AG09309 (cell line): ENCODE data around the gene RIC3.

Source experiments
- DNase-seq: peaks from one replicate; pipeline ENCODE4 v3.0.0-alpha.2; 2010; ENCODE audit warnings: low read depth
- H3K4me3 ChIP-seq: 2 replicates; pipeline ENCODE4 v1.5.1; 2011; ENCODE audit warnings: mild to moderate bottlenecking, low read depth, low read length, moderate library complexity; ENCODE audit not compliant: control insufficient read depth
- TF ChIP-seq, protein P1 (sequence below): IDR thresholded peaks from 2 replicates; pipeline ENCODE4 v1.5.1; 2011; ENCODE audit warnings: mild to moderate bottlenecking, low read depth, low read length, inconsistent platforms; ENCODE audit not compliant: insufficient read depth, control insufficient read depth; ENCODE audit errors: missing control alignments

The RIC3 gene

DNA sequence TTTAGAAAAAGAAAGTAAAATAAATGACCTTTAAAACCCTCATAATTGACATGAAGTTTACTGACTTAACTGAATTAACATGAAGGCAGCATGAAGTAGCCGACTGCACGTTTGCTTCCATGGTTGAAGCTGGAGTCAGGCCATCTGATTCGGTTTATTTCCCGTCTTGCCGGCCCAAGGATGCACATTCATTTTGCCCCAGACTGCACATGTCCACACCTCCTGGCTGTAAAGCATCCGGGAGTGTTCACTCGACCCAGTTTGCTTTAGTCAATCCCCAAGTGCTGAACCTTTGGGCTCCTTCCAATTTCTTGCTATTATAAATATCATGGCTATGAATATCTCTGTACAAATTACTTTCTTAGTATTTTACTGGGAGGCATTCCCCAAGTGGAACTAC is 105.5 kb downstream of the RIC3 start:
- DNase-seq = no peak
- TF ChIP-seq, protein P1, sequence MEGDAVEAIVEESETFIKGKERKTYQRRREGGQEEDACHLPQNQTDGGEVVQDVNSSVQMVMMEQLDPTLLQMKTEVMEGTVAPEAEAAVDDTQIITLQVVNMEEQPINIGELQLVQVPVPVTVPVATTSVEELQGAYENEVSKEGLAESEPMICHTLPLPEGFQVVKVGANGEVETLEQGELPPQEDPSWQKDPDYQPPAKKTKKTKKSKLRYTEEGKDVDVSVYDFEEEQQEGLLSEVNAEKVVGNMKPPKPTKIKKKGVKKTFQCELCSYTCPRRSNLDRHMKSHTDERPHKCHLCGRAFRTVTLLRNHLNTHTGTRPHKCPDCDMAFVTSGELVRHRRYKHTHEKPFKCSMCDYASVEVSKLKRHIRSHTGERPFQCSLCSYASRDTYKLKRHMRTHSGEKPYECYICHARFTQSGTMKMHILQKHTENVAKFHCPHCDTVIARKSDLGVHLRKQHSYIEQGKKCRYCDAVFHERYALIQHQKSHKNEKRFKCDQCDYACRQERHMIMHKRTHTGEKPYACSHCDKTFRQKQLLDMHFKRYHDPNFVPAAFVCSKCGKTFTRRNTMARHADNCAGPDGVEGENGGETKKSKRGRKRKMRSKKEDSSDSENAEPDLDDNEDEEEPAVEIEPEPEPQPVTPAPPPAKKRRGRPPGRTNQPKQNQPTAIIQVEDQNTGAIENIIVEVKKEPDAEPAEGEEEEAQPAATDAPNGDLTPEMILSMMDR = no peak
- H3K4me3 ChIP-seq = no peak overlapping the region

DNA sequence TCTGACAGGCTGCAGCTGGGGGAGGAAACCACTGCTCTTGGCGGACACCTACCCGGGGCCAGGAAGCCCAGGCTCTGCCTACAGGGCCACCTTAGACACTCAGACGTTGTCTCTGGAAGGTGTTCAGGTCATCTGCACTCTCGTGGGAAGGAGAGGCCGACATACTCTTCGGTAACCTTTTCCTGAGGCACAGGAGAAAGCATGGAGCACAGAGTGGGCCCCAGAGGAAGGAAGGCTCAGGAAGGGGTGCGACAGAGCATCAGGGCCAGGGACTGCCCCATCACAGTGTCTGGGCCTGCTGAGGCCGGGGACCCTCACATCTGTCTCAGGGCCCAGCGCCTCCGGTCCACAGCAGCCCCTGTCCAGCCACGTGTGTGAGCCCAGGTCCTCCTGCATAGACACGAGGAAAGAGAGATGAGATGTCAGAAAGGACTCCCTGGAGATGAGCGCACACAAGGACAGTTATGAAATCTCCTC is 106.0 kb downstream of the RIC3 start:
- DNase-seq = no peak
- H3K4me3 ChIP-seq = no peak overlapping the region
- TF ChIP-seq, protein P1 = no peak

DNA sequence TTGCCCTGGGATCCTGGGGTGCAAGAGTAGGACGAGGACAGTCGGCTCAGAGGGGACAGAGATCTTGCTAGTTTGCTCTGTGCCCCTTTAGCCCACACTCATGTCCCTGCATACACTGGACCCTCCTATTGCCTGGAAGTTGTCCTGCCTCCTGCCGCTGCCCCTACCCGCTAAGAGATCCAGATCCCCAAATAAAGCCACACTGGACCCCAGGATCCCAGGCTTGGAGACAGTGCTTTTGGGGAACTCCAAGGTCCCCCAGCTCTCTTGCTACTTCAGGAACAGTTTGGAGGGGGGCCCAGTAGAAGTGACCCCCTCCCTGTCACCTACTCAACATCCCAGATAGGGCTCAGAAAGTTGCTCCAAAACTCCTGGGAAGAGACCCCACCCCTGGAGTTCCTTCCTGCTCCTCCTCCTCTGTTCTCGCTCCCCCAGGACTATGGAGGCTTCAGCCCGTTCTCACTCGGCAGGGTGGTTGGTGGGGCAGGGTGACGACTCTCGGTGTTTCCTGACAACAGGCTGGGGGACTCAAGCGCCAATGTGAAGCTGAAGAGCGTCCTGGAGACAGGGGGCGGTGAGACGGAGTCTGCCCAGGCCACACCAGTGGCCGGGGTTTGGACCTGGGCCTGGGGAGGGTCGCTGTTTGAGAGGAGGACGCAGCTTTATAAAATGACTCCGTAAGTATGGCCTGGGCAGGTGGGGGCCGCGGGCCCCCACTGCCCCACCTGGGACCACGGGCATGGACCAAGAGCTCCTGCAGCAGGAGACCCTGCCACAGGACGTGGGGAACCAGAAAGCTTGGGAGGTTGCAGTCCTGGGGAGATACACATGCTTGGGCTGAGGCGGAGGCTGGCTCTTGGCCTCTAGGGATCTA is 107.0 kb downstream of the RIC3 start:
- TF ChIP-seq, protein P1 = no peak

DNA sequence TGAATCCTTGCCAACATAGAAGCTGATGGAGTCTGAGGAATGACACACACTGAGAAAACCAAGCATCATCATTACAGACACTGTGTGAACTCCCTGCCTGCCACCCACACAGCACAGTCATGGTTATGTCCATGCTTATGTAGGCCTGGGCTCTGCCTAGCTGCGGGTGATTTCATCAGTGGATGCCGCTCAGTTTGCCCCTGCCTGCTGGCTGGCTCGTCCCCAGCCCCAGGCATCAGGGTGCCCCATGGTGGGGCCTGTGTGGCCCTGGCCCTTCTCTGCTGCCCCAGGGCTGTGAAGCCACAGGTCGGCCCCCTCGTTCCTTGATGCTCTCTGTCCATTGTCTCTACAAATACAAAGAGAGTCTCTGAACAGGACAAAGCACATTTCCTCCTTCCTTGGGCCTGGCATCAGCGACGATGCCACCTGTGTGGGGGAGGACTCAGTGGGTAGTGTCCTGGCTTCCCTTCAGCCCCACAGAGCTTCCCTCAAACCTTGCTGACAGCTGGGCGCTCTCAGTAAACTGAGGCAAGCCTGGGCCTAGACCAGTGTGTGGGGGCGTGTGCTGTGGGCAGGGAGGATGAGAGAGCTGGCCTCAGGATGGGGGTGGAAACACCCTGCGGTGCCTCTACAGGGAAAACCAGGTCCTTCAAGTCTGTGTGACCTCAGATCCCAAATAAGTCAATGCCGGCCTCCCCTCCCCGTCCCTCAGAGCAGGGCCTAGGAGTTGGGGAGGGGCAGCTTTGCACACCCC is 107.8 kb downstream of the RIC3 start:
- peak; percentile 80 for DNase-seq
- TF ChIP-seq, protein P1 = no peak
- no peak overlapping the region for H3K4me3 ChIP-seq

More for the DNA sequence above, 107.0 kb downstream of the RIC3 start:
- no peak for DNase-seq
- no peak overlapping the region for H3K4me3 ChIP-seq

DNA sequence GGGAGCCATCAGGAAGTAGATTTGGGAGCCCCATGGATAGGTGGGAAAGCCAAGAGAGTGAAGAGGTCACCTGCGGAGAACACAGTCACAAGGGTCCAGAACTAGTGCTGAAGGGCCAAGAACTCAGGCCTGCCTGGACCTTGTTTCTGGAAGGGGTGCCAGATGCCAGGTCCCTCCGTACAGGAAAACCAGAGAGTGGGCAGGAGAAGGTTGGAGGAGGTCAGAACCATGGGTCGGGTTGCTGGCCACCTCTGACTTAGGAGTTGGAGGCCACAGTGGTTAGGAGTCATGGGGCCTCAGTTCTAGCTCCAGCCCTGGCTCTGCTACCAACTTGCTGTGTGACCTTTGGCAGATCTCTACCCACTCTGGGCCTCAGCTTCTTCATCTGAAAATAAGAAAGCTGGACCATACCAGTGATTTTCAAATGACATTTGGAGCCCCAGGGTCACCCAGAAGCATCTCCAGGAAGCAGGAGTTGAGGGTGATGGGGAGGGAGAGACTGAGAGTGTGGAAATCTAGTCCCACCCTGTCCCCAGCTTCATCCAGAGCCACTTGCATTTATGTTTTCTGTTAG is 108.6 kb downstream of the RIC3 start:
- DNase-seq = no peak
- TF ChIP-seq, protein P1 = no peak
- H3K4me3 ChIP-seq = no peak overlapping the region

DNA sequence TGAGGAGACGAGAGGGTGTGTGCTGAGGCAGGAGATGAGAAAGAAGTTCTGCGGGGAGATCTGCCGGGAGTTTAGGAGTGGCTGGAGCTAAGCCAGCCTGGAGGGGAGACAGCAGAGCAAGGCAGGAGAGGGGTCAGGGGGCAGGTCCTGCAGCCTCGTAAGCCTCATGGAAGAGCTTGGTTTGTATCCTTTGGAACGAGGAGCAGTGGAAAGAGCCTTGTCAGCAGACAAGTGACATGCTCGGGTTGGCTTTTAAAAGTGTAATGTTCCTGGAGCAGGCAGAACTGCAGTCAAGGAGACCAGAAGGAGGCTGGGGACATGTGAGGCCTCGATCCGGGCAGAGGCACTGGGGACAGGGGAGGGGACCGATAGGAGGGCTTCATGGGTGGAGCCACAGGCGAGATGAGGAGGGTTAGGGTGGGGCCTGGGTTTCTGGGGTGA is 109.2 kb downstream of the RIC3 start:
- DNase-seq = no peak
- H3K4me3 ChIP-seq = no peak overlapping the region
- TF ChIP-seq, protein P1 = no peak
